Measurements from ENCODE around the gene LYPD6B.

LYPD6B gene

GRCh38 chr2:149129433-149129832 is 90.9 kb downstream of the LYPD6B start:
- DNase-seq = no peak

- no peak for DNase-seq
These were observed 93.8 kb downstream of the LYPD6B start for GRCh38 chr2:149132339-149132738.

GRCh38 chr2:149132901-149133300 is 94.4 kb downstream of the LYPD6B start:
- no peak for DNase-seq

- DNase-seq = no peak
These were observed 95.9 kb downstream of the LYPD6B start for GRCh38 chr2:149134335-149134923.

- no peak for DNase-seq
These were observed 97.6 kb downstream of the LYPD6B start for GRCh38 chr2:149136111-149136510.

GRCh38 chr2:149141046-149141445 is 102.5 kb downstream of the LYPD6B start:
- no peak for DNase-seq

- no peak for DNase-seq
These were observed 105.2 kb downstream of the LYPD6B start for GRCh38 chr2:149143734-149144133.

GRCh38 chr2:149145314-149146295 is 107.1 kb downstream of the LYPD6B start:
- DNase-seq = no peak

- DNase-seq = no peak
These were observed 108.4 kb downstream of the LYPD6B start for GRCh38 chr2:149146876-149147275.

GRCh38 chr2:149148194-149149006 is 109.9 kb downstream of the LYPD6B start:
- no peak for DNase-seq

- no peak for DNase-seq
These were observed 110.5 kb downstream of the LYPD6B start for GRCh38 chr2:149149007-149149297.

GRCh38 chr2:149152469-149152953 is 114.0 kb downstream of the LYPD6B start:
- DNase-seq = no peak

GRCh38 chr2:149155196-149155969 is 116.9 kb downstream of the LYPD6B start:
- DNase-seq = no peak

- DNase-seq = no peak
These were observed 117.5 kb downstream of the LYPD6B start for GRCh38 chr2:149155988-149156387.

- no peak for DNase-seq
These were observed 118.7 kb downstream of the LYPD6B start for GRCh38 chr2:149156971-149157740.

- no peak for DNase-seq
These were observed 120.5 kb downstream of the LYPD6B start for GRCh38 chr2:149158957-149159356.

- DNase-seq = no peak
These were observed 121.7 kb downstream of the LYPD6B start for GRCh38 chr2:149160195-149160594.

GRCh38 chr2:149160701-149161217 is 122.3 kb downstream of the LYPD6B start:
- DNase-seq = no peak

GRCh38 chr2:149161481-149162225 is 123.2 kb downstream of the LYPD6B start:
- DNase-seq = no peak

GRCh38 chr2:149164296-149164695 is 125.8 kb downstream of the LYPD6B start:
- no peak for DNase-seq

GRCh38 chr2:149164827-149165226 is 126.3 kb downstream of the LYPD6B start:
- no peak for DNase-seq
